SK-N-SH (cell line): Measurements from ENCODE around the gene LRMDA. TPM values are rescaled to one million over a fixed set of nuclear protein-coding genes. Genes with fewer than 3 reads are reported as not detected.

ENCODE experiments used
- CTCF ChIA-PET: fragments of 300-600, 350-600 bp; formaldehyde crosslinking; extraction: SDS; loops from one replicate; lab custom pipeline; 2021; lab: Yijun Ruan, JAX
- POLR2A ChIA-PET: fragments of 350-600 bp; sonication (Branson Sonifier 250); formaldehyde crosslinking; extraction: SDS; loops from one replicate; lab custom pipeline; 2020; ENCODE audit warnings: antibody characterized with exemption, inconsistent platforms; lab: Yijun Ruan, JAX
- DNase-seq: peaks from one replicate; pipeline ENCODE4 v3.0.0; 2012
- H2AFZ ChIP-seq: fragments of 200-600 bp; sonication (generic); 2 replicates; pipeline ENCODE4 v1.8.1; 2016; ENCODE audit warnings: antibody characterized with exemption, mild to moderate bottlenecking, low read depth
- H3F3A ChIP-seq: fragments of 200-600 bp; sonication (generic); replicated peaks from 2 replicates; pipeline ENCODE3; 2016; ENCODE audit warnings: antibody characterized with exemption, mild to moderate bottlenecking; ENCODE audit not compliant: insufficient read depth
- H3K27ac ChIP-seq, 2 experiments: fragments of 200-500 bp in 1 of 2; fragments of 200-600 bp in 1 of 2; sonication (Bioruptor generic) in 1 of 2; sonication (generic), shearing (Covaris generic) in 1 of 2; 2 replicates each; pipeline versions ENCODE4 v1.5.1 to v1.6.1; 2014 to 2016; ENCODE audit warnings: low read depth in 2 of 2, inconsistent platforms in 1 of 2, low read length in 1 of 2, mild to moderate bottlenecking in 1 of 2, mixed read lengths in 1 of 2
- H3K27me3 ChIP-seq: fragments of 200-600 bp; sonication (generic), shearing (Covaris generic); 2 replicates; pipeline ENCODE4 v1.6.1; 2016; ENCODE audit warnings: mixed run types; ENCODE audit not compliant: insufficient read depth
- H3K36me3 ChIP-seq, 2 experiments: fragments of 200-500 bp in 1 of 2; fragments of 200-600 bp in 1 of 2; sonication (Bioruptor generic) in 1 of 2; sonication (generic) in 1 of 2; replicated peaks in 1 of 2; 2 replicates each; pipeline versions ENCODE3 to v1.5.1; 2014 to 2016; ENCODE audit warnings: low read length in 1 of 2, mild to moderate bottlenecking in 1 of 2; ENCODE audit not compliant: insufficient read depth in 2 of 2, control insufficient read depth in 1 of 2
- H3K4me1 ChIP-seq, 2 experiments: fragments of 200-500 bp in 1 of 2; fragments of 200-600 bp in 1 of 2; sonication (Bioruptor generic) in 1 of 2; sonication (generic), shearing (Covaris generic) in 1 of 2; 2 replicates each; pipeline versions ENCODE4 v1.5.1 to v1.6.1; 2014 to 2016; ENCODE audit warnings: low read depth in 1 of 2, low read length in 1 of 2, mixed run types in 1 of 2; ENCODE audit not compliant: insufficient read depth in 2 of 2, control insufficient read depth in 1 of 2
- H3K4me2 ChIP-seq: fragments of 200-600 bp; sonication (generic), shearing (Covaris generic); 2 replicates; pipeline ENCODE4 v1.6.1; 2017; ENCODE audit warnings: mixed run types
- H3K4me3 ChIP-seq, 2 experiments: fragments of 200-500 bp in 1 of 2; fragments of 200-600 bp in 1 of 2; sonication (Bioruptor generic) in 1 of 2; sonication (generic), shearing (Covaris generic) in 1 of 2; 2 replicates each; pipeline versions ENCODE4 v1.5.1 to v1.8.1; 2014 to 2016; ENCODE audit warnings: low read depth in 2 of 2, inconsistent platforms in 1 of 2, low read length in 1 of 2, mild to moderate bottlenecking in 1 of 2, mixed read lengths in 1 of 2, moderate library complexity in 1 of 2
- H3K79me2 ChIP-seq: fragments of 200-600 bp; sonication (generic); 2 replicates; pipeline ENCODE4 v1.8.1; 2017; ENCODE audit warnings: mild to moderate bottlenecking; ENCODE audit not compliant: insufficient read depth
- H3K9ac ChIP-seq: fragments of 200-600 bp; sonication (generic); 2 replicates; pipeline ENCODE4 v1.6.1; 2017; ENCODE audit warnings: mixed run types
- H3K9me2 ChIP-seq: fragments of 200-600 bp; sonication (generic); 2 replicates; pipeline ENCODE4 v1.6.1; 2017; ENCODE audit warnings: mixed run types
- H3K9me3 ChIP-seq: fragments of 200-600 bp; sonication (generic); 2 replicates; pipeline ENCODE4 v1.6.1; 2017; ENCODE audit warnings: mixed run types, mild to moderate bottlenecking, moderate library complexity
- H4K20me1 ChIP-seq: fragments of 200-600 bp; sonication (generic); 2 replicates; pipeline ENCODE4 v1.6.1; 2017; ENCODE audit warnings: mild to moderate bottlenecking, mixed run types; ENCODE audit not compliant: insufficient read depth
- EP300 ChIP-seq, 2 experiments: IDR thresholded peaks; 2 replicates each; pipeline versions ENCODE4 v1.4.0 to v1.6.1; 2012; ENCODE audit warnings: borderline replicate concordance in 1 of 2, low read depth in 1 of 2, low read length in 1 of 2
- EZH2phosphoT487 ChIP-seq: fragments of 200-600 bp; sonication (generic); IDR thresholded peaks from 2 replicates; pipeline ENCODE4 v1.6.1; 2017; ENCODE audit warnings: low read depth, mixed run types, mild to moderate bottlenecking, antibody characterized with exemption, moderate library complexity, borderline replicate concordance
- GATA2 ChIP-seq: sonication (generic); formaldehyde crosslinking; IDR thresholded peaks from 2 replicates; pipeline ENCODE4 v1.5.0; 2020; ENCODE audit warnings: mild to moderate bottlenecking, missing genetic modification reagents
- IRF3 ChIP-seq: fragments of 150-350 bp; IDR thresholded peaks from 2 replicates; pipeline ENCODE4 v1.6.1; 2016; ENCODE audit warnings: mild to moderate bottlenecking, low read depth, low read length
- MEF2A ChIP-seq: IDR thresholded peaks from 2 replicates; pipeline ENCODE4 v1.4.0; 2012; ENCODE audit warnings: low read depth, borderline replicate concordance
- MXI1 ChIP-seq: IDR thresholded peaks from 2 replicates; pipeline ENCODE4 v1.6.1; 2012; ENCODE audit warnings: mild to moderate bottlenecking, low read depth, low read length, improper control_type of control experiment
- NRF1 ChIP-seq: IDR thresholded peaks from 2 replicates; pipeline ENCODE4 v1.6.1; 2012; ENCODE audit warnings: low read depth, mild to moderate bottlenecking, low read length
- PBX3 ChIP-seq: IDR thresholded peaks from 2 replicates; pipeline ENCODE4; 2012
- REST ChIP-seq: IDR thresholded peaks from 2 replicates; pipeline ENCODE4 v1.6.1; 2012; ENCODE audit warnings: mild to moderate bottlenecking, low read depth, low read length, moderate library complexity
- SIN3A ChIP-seq: IDR thresholded peaks from 2 replicates; pipeline ENCODE4 v1.6.1; 2012; ENCODE audit warnings: low read depth, mild to moderate bottlenecking, low read length, moderate library complexity, borderline replicate concordance
- TAF1 ChIP-seq: IDR thresholded peaks from 2 replicates; pipeline ENCODE4 v1.6.1; 2012; ENCODE audit warnings: low read depth, mild to moderate bottlenecking, low read length, moderate library complexity, borderline replicate concordance
- ZBTB33 ChIP-seq: IDR thresholded peaks from 2 replicates; pipeline ENCODE4 v1.4.0; 2012; ENCODE audit warnings: low read depth, borderline replicate concordance
- WGBS: methylation state at CpG from one replicate; pipeline ENCODE4 v1.1.6; 2017; ENCODE audit warnings: low lambda C conversion rate; 5-methylcytosine and 5-hydroxymethylcytosine counted together
- polyA plus RNA-seq, 3 experiments: library from polyadenylated mRNA; depleted of rRNA; stranded (reverse); fragments of >200 nt; gene quantifications; 2 replicates each; pipeline ENCODE4 v1.2.3, GENCODE V29; 2012

LRMDA gene
- polyA plus RNA-seq, 1 of the 3 experiments (the other 2 are of a cell fraction), result 0.95 TPM

GRCh38 chr10:76029782-76030181 lies 598.4 kb downstream of the LRMDA start:
- no peaks in the 10 kb centered on the region for H3K27me3 ChIP-seq
- TF ChIP-seq EP300 (IDR thresholded peaks at IDR 0.05; ENCODE audit: borderline replicate concordance in 1 of 2, low read depth in 1 of 2, low read length in 1 of 2), result no peak
- no peak for TF ChIP-seq IRF3
- TF ChIP-seq TAF1, result no peak
- no peak for TF ChIP-seq MXI1
- TF ChIP-seq MEF2A, result no peak
- no peak for TF ChIP-seq PBX3
- TF ChIP-seq NRF1, result no peak
- TF ChIP-seq EZH2phosphoT487, result no peak
- TF ChIP-seq ZBTB33, result no peak
- TF ChIP-seq REST, result no peak
- TF ChIP-seq SIN3A, result no peak
- TF ChIP-seq GATA2, result no peak
- H3K4me2 ChIP-seq, result no peak overlapping the region
- H4K20me1 ChIP-seq, result no peaks in the 10 kb centered on the region
- H3K9me3 ChIP-seq, result no peaks in the 10 kb centered on the region
- WGBS, result 90% methylated on average over 4 of the region's 4 CpGs
- no peak overlapping the region for H3K4me3 ChIP-seq
- peaks cover 0 to 16% of the 10 kb centered on the region in 2 experiments; a peak in 2 of 4 replicates for H3K4me1 ChIP-seq
- no peak overlapping the region for H3K9ac ChIP-seq
- DNase-seq, result no peak
- H2AFZ ChIP-seq, result no peak overlapping the region
- no peaks in the 10 kb centered on the region for H3F3A ChIP-seq
- no peaks in the 10 kb centered on the region for H3K79me2 ChIP-seq
- no peaks in the 10 kb centered on the region for H3K36me3 ChIP-seq
- CTCF ChIA-PET, result interaction anchor here (1.3 kb wide), 1 partner anchor 20 kb away, joined by 4 read pairs; no protein-coding TSS in a partner anchor
- H3K27ac ChIP-seq, result no peak overlapping the region
- no peaks in the 10 kb centered on the region for H3K9me2 ChIP-seq
- POLR2A ChIA-PET, result interaction anchor here (0.6 kb wide), 1 partner anchor 728 kb away, joined by 3 read pairs; no protein-coding TSS in a partner anchor
